SK-MEL-5 (cell line): ENCODE data around the gene ESYT3. TPM values are rescaled to one million over a fixed set of nuclear protein-coding genes. Genes with fewer than 3 reads are reported as not detected.

Experiments
- DNase-seq: peaks from one replicate; pipeline ENCODE4 v3.0.0-alpha.2; 2016; ENCODE audit warnings: low read depth, low spot score
- in situ Hi-C: cut with HindIII; loops from 2 replicates; pipeline ENCODE4 v1.10.0; 2016; ENCODE audit warnings: low sequenced_read_pairs, high pct_unique_total_duplicates, low pct_unique_long_range_greater_than_20kb
- total RNA-seq: library from RNA; depleted of rRNA; stranded (reverse); fragments of >200 nt; shearing (Covaris generic); gene quantifications from 2 replicates; pipeline ENCODE4 v1.2.3, GENCODE V29; 2014

The ESYT3 gene
- total RNA-seq, 1 experiment from 2014 or later: 0.05 TPM

DNA sequence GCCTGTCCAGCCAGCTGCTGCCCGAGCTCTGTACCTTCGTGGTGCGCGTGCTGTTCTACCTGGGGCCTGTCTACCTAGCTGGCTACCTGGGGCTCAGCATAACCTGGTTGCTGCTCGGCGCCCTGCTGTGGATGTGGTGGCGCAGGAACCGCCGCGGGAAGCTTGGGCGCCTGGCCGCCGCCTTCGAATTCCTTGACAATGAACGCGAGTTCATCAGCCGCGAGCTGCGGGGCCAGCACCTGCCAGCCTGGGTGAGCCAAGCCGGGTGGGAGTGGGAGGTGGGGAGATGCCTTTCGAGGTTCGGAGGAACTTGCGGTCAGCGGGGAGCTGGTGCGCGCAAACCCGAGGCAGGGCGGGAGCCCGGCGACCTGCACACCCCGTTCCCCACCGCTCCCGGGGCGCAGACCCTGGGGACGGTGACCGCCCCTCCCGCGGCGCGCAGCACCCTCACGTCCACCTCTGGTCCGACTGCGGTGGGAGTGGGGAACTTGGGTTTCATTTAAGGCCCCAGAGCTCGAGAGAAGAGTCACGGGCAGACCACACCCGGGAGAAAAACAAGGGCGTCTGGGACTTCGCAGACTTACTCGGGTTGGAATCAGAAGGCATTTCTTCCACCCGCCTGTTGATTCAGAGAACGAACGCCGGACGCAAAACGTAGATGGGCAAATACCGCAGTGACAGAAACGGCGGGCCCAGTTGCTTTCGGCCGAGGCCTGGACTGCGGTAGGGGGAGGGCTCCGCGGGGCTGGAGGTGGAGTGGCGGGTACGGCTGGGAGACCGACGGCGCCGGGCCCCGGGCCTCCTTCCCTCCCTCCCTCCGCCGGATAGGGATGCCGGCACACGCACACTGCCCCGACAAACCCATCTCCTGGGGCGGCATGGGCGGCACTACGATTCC lies 708 bp downstream of the ESYT3 start:
- in situ Hi-C loops: no loop called here
- DNase-seq: no peak

DNA sequence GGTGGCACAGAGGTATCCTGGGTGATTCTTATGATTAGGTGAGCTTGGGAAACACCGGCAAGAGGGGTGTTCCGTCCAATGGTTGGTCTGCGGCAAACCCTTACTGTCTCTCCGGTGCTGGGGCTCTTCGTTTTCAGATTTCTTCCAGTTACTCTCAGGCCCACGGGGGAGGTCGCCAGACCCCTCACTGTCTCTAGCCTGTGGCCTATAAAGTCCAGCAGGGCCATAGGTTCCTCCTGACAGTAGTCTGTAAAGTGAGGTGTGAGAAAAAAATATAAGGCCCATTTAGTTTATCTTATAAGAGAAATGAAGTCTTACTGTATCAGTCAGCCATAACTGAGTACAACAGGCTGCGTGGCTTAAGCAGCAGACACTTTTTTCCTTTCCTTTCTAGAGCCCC lies 1.4 kb downstream of the ESYT3 start:
- in situ Hi-C loops: no loop called here
- DNase-seq: no peak

DNA sequence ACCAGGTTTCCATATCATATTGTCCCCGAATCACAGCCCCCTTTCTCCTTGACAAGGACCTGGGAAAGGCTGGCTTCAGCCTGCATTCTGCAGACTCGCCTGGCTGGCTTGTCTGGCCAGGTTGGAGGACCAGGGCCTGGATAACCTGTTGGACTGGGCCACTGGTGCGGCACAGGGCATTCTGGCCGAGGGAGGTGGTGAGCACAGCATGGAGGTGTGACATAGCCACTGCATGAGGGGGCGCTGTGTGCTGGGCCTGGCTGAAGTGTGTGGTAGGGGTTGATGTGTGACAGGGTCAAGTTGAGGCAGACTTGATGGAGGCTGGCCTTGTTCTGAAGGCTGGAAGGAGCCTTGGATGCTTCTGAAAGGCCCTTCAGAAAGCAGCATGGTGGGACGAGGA lies 2.9 kb downstream of the ESYT3 start:
- in situ Hi-C loops: no loop called here
- DNase-seq: no peak

DNA sequence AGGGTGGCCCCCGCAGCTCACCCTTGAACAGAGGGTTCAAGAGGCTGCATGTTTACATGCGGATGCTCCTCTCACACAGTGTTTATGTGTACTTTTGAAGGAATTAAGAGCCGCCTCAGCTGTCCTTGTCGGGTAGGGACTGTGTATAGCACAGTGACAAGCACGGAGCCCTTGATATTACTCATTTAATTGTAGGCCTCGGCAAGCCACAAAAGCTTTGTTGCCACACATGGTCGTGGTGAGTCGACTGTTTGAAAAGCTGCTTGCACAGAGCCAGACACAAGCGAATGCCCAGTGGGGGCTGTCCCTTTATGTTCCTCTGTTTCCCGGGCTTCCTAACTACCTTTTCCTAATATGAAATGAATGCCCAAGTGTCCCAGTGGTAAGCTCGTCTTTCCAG lies 4.5 kb downstream of the ESYT3 start:
- in situ Hi-C loops: no loop called here
- DNase-seq: no peak

DNA sequence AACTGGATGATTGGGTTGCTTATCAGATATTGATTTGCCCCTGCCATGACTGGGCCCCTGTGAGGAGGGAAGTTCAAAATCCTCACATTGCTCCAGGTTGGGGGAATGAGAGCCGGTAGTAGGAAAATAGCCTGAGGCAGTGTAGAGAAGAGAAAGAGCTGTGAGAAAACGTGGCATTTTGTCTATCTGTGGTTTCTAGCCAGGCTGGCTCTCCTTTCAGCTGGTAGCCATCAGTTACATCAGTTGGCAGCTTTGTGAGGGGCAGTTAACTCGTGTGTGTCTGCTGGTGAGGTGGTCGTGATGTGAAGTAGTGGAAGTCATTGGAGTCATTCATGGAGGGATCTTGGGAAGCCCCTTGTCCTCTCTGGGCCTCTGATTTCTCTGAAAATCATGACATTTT lies 5.2 kb downstream of the ESYT3 start:
- in situ Hi-C loops: no loop called here
- DNase-seq: peak; percentile 13

DNA sequence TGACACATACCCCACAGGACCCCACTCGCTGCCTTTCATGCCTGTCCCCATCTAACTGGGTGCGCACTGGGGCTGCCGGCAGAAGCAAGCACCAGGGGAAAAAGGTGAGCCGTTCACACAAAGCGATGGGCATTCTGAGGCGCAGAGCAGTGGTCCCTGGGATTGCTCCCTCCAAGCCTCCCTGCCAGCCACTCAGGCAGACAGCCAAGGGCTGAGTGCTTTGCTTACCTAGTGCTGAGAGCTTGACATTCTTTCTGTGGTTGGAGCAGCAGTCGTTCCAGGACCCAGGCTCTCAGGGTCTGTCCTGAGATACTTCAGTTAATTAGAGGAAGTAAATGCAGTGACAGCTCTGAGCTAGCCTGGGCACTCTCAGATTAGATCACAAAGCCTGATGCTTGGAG lies 5.7 kb downstream of the ESYT3 start:
- in situ Hi-C loops: no loop called here
- no peak for DNase-seq

DNA sequence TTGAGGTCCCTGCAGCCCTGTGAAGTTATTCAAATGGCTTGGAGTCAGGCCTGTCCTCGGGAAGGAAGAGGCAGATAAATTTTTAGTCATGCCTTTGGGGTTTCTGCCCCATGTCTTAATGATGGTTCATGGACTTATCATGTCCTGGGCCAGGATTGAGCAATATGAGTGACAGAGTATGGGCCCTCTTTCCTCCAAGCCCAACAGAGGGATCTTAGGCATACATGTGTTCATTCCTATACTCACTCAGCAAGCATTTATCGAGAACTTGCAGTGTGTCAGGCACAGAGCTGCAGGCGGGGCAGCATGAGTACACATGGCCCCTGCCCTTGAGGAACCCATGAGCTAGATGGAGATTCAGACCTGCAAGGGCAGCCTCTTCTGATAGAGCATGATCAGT lies 6.2 kb downstream of the ESYT3 start:
- in situ Hi-C loops: no loop called here

DNA sequence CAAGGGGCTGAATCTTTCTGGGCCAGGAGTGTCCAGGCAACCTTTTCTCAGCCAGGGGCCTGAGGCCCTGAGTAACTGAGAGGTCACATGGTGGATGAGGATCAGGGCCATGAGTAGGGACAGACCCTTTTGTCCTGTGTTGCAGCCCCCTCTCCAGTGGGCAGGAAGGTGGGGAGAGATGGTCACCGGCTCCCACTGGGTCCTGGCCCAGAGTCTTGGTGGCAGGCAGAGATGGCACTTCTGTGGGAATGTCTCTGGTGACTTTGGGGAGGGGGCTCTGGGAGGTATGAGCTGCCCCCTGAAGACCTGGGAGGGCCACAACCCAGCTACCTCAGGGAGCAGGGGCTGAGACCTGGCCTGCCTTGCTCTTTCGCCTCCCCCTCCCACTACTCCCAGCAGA lies 6.8 kb downstream of the ESYT3 start:
- no peak for DNase-seq
- in situ Hi-C loops: no loop called here

More for the DNA sequence above, 6.2 kb downstream of the ESYT3 start:
- no peak for DNase-seq

DNA sequence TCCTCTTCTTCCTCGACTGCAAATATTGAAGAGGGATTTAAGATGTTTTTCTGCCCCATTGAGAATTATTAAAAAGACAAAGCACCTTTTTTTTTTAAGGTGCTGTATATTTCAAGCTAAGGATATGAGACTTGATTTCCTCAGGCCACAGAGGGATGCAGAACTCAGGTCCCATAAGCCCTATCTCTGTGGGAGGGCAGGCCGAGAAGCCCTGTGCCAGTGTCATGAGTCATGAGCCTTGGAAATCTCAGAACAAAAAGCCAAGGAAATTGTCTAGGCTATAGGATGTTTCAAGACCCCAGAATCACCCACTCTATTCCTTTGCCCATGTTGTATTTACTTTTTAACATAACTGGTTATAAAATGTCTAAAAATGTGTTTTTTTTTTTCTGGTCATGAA lies 7.3 kb downstream of the ESYT3 start:
- in situ Hi-C loops: no loop called here
- DNase-seq: no peak

DNA sequence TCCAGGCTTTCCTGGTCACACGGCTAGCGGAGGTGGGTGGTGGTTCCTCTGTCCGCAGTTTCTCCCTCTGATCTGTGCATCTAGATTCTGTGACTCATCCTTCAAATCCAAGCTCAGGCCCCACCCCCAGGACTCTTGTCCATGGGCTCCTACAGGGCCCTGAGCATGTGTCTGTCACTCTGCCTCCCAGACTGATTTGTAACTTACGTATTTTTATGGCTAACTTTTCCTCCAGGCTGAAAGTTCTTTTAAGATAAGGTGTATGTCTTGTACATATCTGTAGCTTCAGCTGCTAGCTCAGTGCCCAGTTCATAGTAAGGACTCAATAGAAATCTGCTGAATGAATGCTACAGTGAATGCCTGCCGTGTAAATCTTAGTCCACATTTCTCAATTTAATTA lies 8.0 kb downstream of the ESYT3 start:
- in situ Hi-C loops: no loop called here
- DNase-seq: peak; percentile 59

DNA sequence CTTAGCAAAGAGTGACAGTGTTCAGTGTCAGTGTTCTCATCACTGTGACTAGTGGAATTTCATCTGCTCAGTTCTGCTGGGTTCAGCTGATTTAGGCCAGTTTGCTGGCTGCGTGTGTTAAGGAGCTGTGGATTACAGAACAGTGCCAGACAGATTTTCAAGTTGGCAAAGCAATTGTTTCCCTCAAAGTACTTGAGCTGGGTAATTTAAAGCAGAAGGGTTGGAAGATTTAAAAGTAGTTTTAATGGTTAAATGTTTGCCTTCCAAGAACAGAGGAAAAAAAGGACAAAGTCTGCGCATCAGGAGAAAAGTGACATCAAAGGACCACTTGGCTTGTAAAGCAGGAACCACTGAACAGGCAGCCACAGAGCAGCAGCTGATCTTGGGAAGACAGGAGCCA lies 8.7 kb downstream of the ESYT3 start:
- in situ Hi-C loops: no loop called here
- no peak for DNase-seq

DNA sequence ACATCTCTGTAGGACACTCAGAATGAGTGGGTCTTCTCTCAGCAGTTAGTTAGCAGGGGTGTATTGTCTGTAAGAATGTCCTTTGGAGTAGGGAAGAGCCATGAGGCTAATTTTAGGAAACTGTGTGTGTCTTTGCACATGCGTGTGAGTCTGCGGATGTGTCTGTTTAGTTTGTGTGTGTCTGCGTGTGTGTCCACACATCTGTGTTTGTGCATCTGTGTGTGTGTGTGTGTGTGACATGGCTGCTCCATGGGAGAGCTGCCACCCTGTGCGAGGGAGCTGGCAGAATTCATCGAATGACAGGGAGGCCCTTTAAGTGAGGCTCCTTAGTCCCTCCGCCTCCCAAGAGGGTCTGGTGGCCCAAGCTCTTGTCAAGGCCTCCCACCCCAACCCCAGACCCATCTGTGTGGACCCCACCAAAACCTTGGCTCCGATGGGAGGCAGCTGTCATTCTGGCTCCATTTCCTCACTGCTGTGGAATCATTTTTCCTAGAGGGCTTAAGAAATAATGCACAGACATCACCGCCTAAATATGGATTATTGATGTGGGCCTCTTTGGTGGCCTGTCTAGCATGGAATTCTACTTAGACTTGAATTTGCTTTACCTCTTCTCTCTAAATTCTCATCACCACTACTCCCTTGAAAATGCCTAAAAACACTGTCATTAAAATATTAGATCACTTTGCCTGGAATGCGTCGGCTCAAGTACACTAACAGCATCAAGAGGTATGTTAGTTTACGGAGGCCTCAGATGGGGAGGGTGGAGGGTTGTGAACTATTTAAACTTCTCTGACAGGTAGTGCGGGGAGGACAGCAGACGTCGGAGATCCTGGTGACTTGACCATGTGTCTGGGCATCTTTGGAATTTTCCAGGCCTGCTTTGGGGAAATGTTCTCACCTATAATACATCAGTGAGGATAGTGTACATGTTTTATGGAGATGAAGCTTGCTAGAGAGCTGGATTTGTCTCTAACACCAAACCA lies 9.4 kb downstream of the ESYT3 start:
- in situ Hi-C loops: no loop called here
- DNase-seq: no peak

DNA sequence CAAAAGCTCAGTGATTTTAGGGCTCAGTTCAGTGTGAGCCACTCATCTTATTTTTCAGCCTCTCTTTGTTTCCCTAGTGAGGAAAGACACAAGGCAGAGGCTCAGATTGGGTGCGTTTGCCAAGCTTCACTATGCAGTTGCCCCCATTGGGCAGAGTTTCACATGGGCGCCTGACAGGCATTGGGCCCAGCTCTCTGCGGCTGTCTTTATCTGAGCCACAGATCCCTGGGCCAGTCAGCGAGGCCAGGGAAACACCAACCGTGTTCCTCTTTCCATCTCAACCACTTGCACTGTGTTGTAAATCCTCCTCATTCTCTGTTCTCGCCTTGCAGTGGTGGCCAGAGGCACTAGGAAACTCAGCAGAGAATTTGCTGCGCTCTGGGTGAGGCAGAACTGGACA lies 10.8 kb downstream of the ESYT3 start:
- in situ Hi-C loops: no loop called here
- DNase-seq: no peak

DNA sequence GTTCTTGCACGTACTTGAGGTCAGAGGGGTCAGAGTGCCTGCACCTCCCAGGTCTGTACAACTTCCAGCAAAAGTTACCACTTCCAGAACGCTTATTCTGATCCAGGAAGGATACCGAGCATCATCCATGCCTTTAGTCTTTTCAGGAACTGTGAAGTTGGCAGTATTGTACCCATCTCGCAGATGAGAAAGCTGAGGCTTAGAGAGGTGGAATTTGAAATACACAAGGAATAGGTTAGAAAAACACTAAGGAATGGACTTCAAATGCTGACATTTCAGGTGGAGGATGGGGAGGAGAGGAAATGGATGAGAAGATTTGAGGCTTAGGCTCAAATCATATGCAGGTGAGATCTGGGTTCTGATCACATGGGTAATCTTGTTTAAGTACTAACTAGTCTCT lies 11.2 kb downstream of the ESYT3 start:
- no peak for DNase-seq
- in situ Hi-C loops: no loop called here

DNA sequence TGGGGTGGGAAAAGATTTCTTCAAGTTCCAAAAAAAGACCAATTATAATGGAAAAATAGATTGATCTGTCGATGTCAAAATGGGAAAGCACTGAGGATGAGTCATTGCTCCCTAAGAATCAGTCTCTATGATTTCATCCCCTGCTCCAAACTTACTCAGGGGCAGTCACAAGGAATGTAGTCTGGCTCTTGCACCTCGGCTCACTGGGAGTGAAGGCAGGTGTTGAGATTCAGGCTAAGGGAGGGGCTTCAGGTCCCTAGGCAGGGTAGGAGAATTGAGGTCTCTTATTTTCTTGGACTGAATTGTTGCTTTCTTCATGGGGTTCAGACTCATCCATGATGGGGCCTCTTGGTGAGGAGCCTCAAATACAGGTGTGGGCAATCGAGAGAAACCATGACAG lies 14.2 kb downstream of the ESYT3 start:
- in situ Hi-C loops: no loop called here
- DNase-seq: no peak

DNA sequence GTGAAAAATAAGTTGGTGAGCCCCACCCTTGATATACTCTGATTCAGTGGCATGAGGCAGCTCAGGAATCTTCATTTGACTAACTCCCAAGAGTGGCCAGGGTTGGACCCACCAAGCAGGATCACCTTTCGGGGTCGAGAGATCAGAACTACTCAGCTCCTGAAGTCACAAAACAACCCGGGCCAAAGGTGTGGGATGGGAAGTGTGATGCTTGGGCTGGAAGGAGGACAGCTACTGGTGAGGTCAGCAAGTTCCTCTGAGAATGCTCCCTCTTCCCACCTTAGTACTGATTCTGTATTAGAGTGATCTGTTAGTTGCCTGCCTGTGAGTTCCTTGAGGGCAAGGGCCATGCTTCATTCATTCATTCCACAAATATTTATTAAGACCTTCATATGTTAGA lies 15.1 kb downstream of the ESYT3 start:
- DNase-seq: no peak
- in situ Hi-C loops: no loop called here

DNA sequence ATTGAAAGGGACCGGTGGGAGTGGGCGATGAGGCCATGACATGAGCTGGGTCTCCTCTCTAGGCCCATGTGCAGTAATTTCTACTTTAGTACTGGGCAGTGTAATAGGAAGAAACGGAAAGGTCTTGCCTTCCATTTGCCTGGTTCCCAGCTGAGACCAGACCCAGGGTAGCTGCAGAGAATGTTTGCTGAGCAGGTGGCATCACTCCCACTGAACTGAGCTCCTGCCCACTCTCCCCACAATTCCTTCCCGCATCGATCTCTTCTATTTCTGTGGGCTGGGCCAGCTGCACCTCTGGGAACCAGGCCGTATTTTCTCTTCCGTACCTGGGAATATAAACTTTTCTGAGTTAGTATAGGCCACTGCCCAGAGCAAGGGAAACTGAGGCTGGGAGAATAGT lies 15.8 kb downstream of the ESYT3 start:
- in situ Hi-C loops: no loop called here
- DNase-seq: no peak

DNA sequence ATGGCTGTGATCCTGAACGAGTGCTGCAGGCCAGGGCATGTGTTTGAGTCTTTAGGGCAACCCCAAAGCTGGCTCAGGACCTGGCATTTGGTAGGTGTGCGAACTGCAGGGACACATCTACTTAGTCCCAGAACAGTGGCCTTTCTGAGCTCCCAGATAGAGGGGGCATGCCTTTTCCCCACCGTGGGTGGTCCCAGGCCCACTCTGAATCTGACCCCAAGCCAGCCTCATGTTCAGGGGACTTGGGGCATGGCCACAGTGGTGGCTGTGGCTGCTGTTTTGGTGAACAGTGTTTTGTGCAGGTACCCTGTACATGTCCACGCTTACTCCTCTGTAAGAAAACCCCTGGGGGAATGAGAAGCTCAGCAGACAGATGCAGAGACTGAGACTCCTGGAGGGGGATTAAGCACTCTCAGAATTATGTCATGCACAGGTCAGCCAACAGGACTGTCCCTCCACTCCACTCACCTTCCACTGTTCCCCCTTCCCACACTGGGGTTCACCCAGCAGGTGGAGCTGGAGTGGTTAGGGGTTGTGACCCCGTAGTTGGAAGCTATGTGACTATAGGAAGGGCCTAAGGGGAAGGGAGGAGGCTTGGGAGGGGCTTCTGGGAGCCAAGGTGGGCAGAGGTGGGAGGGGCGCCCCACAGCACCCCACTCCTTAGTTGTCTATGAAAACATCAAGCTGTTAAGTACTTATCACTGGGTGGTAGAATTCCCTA lies 16.4 kb downstream of the ESYT3 start:
- no peak for DNase-seq
- in situ Hi-C loops: no loop called here
